ENCODE data around the gene CLDN16.

Gene CLDN16

DNA sequence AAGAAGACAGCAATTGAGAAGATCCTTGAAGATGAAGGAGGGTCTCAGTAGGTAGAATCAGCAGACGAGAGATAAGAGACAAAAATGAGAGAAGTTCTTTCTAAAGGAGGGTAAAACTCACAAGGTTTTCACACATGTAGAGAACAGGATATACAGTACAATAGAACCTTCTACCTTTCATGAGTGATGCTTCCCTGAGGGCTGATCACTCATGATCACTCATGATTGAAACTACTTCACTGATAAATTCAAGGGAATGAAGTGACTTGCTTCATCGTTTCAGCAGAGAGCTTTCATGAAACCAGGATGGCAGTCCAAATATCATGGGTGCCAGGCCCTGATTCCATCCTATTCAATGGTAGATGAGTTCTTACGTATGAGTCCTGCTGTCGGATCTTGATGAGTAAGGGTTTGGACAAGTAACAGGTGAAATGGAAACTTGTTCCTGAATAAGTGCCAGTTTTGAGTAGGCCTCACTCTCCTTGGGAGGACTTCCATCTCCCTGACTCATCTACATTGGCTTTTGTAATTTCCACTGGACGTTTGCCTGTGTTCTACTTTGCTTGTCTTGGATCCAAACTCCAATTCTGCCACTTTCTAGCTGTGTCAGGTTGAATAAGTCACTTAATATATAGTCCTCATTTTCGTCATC is 9.6 kb upstream of the CLDN16 start:
- FAIRE-seq, result no peak

DNA sequence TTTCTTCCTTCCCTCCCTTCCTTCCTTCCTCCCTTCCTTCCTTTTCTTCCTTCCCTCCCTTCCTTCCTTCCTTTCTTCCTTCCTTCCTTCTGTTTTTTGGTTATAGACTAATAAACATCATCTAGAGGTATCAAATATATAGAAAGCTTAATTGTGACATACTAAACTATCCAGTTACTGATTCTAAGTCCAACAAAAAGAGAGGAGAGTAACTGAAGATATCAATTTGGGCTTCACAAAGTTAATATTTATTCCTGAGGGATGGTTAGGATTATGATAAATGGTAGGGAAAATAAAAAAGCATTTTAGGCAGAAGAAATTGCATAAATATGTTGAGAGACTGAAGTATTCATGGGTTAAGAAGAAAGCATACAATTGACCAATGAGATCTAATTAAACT is 7.8 kb upstream of the CLDN16 start:
- DNase-seq (ENCODE audit: low spot score), result no peak
- no peak for FAIRE-seq

More for the DNA sequence above, 9.6 kb upstream of the CLDN16 start:
- no peak for DNase-seq (ENCODE audit: low spot score)

DNA sequence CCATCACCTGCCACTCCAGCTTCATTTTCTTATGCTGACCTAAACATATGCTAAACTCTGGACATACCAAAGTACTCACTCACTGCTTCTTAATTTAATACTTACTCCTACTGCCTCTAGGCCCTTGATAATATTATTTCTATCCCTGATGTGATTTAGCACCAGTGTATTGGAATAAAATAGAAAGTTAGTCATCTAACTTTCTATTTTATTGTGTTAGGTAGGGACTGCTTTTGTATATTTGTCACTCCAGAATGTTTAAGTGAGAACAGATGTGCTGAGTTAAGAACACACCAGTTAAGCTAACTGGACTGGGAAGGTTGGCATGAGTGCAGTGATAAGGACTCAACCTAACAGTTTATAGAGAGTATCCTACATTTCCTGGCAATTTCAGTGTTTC is 6.5 kb upstream of the CLDN16 start:
- DNase-seq (ENCODE audit: low spot score) (no peak), FAIRE-seq (no peak)

DNA sequence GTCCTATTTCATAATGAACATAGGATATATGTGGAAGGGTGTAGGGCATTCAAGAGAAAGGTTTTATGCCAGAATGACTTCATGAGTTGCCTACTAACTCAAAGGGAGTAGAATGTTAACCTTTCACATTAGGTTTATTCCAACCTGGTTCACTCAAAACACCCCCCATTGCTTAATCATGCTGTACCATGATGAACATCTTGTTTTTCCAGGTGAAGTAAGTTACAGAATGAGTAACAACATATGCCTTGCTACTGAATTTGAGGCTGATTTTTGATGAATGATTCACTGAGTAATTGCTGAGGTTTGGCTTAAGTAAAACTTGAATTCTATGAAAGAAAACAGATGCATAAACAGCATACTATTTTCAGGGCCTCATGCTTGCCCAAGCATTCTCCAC is 5.9 kb upstream of the CLDN16 start:
- FAIRE-seq (no peak), DNase-seq (ENCODE audit: low spot score) (no peak)

DNA sequence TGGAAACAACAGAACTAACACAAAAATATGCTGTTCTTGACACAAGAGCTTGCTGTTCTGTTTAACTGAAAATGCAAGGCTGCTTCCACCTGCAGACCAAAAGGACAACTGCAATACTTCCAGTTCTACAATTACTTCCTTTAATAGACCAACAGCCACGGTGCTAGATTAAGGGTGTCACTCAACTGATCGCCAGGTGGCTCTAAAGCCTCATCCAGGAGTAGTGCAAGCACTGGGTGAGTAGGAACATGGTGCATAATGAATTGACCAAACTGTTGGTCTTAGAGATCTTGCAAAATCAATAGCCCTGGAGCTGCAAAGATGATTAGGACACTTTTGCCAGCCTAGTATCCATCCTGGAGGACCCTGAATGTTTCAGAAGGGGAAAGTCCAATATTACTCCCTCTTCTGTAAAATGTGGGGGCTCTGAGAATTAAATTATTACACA is 3.6 kb upstream of the CLDN16 start:
- peak; percentile 27 for DNase-seq (ENCODE audit: low spot score)
- FAIRE-seq, result peak; percentile 23

DNA sequence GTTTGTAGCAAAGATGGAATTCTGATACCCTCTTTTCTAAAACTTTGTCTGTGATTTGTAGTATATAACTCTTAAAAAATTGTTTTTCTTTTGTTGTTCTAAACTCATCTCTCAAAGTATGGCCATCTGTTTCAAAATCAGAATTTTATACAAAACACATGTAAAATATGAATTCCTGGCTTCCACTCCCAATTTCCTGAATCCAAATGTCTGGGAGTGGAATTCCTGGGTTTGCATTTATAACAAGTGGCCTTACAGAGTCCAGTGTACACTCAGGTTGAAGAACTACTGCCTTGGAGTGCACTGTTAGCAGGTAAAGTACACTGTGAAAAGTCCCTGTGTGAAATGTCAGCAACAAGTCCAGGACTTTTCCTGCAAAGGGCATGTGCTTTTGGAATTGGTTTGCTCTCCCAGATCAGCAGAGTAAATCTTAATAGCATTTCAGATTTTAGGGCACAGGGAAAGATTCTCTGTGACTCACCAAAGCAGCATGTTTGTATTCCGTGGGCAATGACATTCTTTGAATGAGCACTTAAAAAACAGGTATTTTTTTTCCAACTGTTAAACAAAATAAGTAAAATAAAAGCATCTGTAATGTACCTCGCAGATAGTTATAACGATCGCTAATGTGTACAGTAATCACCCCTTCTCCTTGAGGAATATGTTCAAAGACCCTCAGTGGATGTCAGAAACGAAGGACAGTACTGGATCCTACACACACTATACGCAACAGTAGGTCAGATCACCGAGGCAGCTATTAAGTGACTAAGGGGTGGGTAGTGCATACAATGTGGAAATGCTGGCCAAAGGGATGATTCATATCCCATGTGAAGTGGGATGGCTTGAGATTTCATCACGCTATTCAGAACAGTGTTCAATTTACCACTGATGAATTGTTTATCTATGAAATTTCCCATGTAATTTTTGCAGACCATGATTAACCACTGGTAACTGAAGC is 2.0 kb upstream of the CLDN16 start:
- FAIRE-seq, result peak; percentile 84
- DNase-seq (ENCODE audit: low spot score), result peak; percentile 70

DNA sequence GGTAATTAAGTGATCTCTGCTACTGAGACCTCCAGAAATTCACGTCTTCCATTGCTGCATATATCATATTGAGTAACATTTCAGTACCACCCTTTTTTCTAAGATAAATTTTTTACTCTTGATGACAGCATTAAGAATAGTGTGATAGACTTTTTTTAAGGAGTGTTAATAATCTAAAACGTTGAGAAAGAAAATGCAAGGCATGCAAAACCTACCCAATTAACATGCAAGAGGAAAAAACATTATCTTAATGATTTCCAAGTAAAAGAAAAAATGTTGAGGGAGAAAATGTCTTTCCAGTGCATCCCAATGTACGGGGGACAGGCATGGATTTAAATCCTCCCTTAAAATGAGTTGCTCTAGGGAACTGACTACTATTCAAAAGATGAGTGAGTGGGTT is 740 bp downstream of the CLDN16 start:
- DNase-seq (ENCODE audit: low spot score) (no peak), FAIRE-seq (no peak)

DNA sequence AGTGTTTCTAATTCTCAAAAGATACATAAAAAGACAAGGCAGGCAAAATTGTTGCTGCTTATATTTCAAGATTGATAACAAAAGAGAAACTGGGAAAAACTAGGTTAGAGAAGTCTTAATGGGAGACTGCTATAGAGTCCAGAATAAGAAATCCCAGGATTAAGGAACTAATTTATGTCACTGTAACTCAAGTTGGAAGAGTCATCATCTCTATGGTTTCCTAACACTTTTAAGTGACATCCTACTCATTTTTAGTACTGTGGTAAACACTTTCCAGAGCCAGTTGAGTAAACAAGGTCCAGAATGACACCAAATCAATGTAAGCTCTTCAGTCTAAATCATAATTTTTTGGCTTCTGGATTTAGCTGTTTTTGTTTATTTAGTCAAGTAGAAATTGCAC is 8.0 kb downstream of the CLDN16 start:
- FAIRE-seq, result no peak
- no peak for DNase-seq (ENCODE audit: low spot score)

DNA sequence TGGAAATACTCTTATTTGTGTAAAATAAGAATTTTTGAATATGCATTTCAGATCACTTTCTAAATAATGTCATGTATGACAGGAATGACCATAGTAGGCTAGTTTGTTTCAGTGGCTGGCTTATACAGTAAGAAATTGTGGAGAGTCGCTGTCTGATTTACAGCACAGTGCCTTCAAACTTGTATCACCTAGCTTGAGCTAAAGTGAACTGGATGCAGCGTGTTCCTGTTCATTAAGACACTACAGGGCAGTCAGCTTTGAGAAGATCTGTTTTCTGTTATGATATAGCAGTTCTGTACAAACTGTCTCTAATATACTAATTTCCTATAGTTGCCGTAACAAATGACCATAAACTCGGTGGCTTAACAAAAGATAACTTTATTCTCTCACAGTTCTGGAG is 9.9 kb downstream of the CLDN16 start:
- no peak for DNase-seq (ENCODE audit: low spot score)
- no peak for FAIRE-seq

DNA sequence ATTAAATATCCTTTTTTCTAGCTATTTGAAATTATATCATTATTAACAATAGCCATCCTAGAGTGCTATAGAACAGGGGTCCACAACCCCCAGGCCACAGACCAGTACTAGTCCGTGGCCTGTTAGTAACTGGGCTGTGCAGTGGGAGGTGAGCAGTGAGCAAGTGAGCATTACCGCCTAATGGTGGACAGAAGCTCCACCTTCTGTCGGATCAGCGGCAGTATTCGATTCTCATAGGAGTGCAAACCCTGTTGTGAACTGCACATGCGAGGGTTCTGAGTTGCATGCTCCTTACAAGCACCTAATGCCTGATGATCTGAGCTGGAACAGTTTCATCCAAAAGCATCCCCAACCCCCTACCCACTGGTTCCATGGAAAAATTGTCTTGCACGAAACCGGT is 11.7 kb downstream of the CLDN16 start:
- no peak for FAIRE-seq
- DNase-seq (ENCODE audit: low spot score), result no peak

DNA sequence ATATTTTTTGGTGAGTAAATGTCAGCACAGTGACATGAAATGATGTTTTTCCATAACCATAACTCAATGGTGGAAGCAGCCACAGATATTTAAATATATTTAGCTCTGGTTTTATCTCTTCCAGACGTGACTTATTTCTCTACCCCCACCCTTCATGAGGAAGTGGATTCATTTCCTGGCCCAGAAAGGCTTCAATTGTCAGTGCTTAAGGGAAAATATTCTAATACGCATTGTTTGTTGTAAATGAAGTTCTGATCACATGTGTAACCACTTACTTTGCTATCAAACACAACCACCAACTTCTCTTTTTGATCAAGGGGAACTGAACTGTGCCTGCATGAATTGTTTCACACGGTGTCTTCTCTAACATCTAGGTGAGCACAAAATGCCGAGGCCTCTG is 14.0 kb downstream of the CLDN16 start:
- no peak for FAIRE-seq
- no peak for DNase-seq (ENCODE audit: low spot score)

DNA sequence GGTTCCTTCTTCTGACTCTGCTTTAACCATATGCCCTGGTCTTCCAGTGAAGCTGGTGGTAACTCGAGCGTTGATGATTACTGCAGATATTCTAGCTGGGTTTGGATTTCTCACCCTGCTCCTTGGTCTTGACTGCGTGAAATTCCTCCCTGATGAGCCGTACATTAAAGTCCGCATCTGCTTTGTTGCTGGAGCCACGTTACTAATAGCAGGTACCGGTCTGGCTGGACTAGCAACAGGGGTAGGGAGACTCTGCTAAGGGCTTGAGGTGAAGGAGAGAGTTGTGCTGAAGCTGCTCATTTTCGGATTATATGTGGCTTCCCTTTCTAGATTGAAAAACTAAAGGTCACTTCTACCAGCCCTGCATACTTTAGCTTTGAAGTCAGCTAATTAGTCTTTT is 16.8 kb downstream of the CLDN16 start:
- DNase-seq (ENCODE audit: low spot score), result no peak
- no peak for FAIRE-seq

DNA sequence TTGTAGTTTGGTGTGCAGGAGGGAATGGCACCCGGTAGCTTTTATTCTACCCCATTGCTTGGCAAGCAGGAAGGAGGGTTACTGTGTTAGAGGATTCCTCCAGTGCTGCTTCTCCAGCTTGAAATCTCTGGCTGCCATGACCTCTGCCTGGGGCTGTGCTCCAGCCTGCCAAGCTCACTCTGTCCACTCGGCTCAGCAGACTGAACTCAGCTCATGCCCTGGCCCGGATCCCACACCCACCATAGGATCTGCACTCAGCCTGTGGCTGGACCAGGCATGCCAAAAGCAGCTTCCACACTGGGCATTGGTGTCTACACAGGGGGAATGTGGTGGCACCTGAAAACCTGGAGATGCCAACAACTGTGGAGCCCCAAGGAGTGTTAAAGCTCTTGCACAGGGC is 26.3 kb downstream of the CLDN16 start:
- DNase-seq (ENCODE audit: low spot score), result no peak

DNA sequence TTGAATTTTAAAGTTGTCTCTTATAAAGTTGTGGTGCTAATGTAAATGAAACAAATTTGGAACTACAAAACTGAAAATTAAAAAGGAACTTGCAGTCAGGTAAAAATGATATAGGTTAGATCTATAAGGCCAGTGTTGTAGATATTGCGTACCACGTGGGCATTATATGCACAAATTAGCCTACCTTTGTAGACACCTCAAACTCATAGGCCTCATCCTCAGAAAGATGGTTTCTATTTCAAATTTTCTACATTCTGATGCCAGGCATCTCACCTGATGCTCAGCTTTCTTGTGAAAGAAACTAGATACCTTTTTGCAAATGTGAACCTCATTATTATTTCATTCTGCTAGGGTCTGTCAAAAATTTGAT is 36.1 kb downstream of the CLDN16 start:
- no peak for FAIRE-seq
- DNase-seq (ENCODE audit: low spot score), result no peak

More for the DNA sequence above, 26.3 kb downstream of the CLDN16 start:
- no peak for FAIRE-seq

DNA sequence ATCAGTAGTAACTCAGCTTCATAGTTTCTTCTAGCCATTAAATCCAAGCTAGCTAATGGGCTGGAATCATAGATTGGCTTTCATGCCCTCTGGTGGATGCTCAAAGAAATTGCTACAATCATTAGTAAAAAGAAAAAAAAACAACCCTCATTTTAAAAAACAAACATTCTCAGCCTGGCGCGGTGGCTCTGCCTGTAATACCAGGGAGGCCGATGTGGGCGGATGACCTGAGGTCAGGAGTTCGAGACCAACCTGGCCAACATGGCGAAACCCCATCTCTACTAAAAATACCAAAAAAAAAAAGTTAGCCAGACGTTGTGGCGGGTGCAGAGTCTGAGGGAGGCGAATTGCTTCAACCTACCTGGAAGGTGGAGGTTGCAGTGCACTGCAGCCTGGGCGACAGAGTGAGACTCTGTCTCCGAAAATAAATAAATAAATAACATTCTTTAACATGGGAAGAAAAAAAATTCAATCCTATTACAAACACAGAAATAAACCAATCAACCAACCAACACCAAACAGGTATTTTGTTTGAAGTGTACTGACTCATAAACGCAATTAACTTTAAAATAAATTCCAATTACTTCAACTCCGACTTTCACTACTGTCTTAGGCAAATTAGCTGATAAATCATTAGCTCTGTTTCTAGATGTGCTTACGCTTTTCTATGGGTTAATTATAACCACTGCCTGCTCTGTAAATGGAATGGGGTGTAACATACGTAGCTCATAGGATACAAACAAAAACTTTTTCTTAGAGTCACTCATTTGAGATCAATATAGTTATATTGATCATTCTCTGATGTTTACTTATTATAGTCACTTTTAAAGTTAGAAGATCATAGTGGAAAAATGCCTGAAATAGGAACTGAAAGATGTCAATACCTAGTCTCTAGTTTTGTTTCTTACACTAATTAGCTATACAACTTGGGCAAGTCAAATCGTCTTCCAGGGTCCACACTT is 36.8 kb downstream of the CLDN16 start:
- peak; percentile 57 for DNase-seq (ENCODE audit: low spot score)
- no peak for FAIRE-seq

DNA sequence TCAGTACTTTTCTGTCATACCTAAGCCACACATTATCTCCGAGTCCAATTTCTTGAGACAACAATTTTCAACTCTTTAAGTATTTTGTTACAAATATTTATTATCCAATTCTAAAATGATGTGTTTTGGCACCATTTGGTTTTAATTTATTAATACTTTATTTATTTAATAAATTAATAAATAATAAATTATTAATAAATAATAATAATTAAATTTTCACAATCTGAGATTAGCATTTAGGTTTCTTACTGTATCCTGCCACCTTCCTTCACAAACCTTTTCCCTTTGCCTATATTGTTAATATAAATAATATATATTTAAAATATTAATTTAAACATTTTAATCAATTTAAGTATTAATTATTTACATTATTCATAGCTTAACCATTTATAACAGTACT is 37.9 kb downstream of the CLDN16 start:
- DNase-seq (ENCODE audit: low spot score) (no peak), FAIRE-seq (no peak)

DNA sequence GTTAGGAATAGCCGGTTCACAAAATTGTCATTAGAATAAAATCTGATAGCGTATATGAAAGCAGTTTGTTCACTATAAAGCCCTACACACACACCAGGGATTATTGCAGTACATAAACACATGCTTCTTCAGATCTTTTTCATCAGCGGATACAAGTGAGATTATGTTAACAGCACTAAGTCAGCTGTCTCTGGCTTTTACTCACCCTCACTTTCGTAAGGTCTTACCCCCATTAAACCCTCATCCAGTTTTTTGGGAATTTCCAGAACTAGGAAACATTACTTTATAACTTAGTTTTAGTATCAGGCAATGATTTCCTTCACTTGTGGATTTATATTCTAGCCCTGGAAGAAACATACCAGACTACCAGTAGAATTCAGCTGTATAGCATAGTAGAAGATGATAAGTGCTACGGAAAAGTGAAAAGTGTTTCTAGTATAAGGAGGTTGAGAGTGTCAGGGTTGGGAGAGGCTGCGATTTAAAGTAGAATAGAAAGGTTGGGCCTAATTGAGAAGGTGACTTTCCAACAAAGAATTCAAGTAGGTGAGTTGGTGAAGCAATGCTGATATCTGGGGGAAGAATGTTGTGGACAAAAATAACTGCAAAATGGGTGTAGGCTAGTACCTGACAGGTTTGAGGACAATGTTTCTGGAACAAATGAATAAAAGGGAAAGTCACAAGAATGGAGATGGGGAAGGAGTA is 39.0 kb downstream of the CLDN16 start:
- DNase-seq (ENCODE audit: low spot score) (no peak), FAIRE-seq (no peak)

DNA sequence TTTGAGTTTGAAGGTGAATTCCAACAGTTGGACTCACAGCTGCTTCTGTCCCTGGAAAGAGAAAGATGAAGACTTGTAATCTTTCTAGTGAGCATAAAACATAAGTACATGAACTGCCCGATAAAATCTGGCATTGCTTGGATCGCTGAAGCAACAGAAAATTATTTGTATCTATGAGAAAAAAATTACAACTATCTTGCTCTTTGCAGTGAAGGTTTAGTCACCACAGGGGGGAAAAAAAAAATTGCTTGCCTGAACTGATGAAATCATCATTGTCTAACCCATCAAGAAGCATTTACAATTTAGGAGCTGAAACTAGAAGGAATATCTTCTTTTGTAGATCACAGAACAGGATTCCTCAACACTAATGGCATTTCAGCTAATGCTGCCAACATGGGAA is 41.7 kb downstream of the CLDN16 start:
- FAIRE-seq (no peak), DNase-seq (ENCODE audit: low spot score) (no peak)

DNA sequence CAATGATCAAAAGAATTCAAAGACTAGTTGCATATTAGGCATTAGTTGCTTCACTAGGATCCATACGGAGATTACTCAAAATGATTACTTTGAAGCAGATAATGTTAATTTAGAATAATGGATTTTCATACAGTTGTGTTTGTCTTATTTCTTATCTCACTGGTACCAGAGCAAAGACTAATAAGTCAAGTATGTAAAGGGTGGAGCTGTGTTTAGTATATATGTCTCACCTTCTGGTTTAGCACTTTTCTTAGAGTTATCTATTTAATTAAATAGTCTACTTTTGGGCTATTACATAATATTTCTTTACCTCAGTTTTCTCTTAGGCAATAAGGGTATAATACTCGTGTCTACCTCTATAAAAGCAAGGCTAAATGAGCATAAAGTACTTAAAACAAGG is 42.9 kb downstream of the CLDN16 start:
- FAIRE-seq, result no peak

DNA sequence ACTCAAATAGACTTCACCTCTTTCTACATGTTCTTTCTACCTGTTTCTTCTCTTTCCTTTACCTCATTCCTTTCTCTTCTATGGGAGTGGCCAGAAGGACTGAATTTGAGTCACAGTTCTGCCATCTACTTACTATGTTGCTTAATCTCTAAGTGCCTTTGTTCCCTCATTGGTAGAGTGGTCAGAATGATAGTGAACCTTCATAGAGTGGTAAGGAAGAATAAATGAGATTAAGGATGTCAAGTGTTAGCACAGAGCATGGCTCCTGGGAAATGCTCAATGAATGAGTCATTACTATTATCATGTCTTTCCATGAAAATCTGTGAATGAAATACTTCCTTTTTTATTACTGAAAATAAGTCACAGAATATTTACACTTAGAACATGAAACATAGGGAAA is 44.3 kb downstream of the CLDN16 start:
- DNase-seq (ENCODE audit: low spot score) (no peak), FAIRE-seq (no peak)

More for the DNA sequence above, 42.9 kb downstream of the CLDN16 start:
- no peak for DNase-seq (ENCODE audit: low spot score)

DNA sequence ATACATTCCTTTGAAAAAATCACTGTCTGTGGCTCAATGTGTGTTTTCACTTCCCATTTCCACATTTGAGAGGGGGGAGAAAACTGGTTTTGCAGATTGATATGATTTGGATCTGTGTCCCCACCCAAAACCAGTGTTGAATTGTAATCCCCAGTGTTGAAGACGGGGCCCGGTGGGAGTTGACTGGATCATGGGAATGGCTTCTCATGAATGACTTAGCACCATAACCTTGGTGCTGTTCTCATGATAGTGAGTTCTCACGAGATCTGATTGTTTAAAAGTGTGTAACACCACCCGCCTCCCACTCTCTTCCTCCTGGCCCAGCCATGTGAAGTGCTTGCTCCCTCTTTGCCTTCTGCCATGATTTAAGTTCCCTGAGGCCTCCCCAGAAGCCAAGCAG is 45.7 kb downstream of the CLDN16 start:
- DNase-seq (ENCODE audit: low spot score), result no peak

More for the DNA sequence above, 45.7 kb downstream of the CLDN16 start:
- FAIRE-seq, result no peak

Data from urothelium cell line (cell line).